H9 (cell line): ENCODE measurements around the gene SWSAP1. TPM values are rescaled to one million over a fixed set of nuclear protein-coding genes. Genes with fewer than 3 reads are reported as not detected.

Experiments
- DNase-seq: peaks from one replicate; pipeline ENCODE4 v3.0.0-alpha.2; 2017
- H2AFZ ChIP-seq: one replicate; pipeline ENCODE4 v1.6.1; 2013; ENCODE audit warnings: mild to moderate bottlenecking, low read length, control low read depth, moderate library complexity
- H2AK5ac ChIP-seq: 2 replicates; pipeline ENCODE4 v1.6.1; 2013; ENCODE audit warnings: low read length, control low read depth, mixed read lengths; ENCODE audit not compliant: insufficient read length
- H2BK120ac ChIP-seq: one replicate; pipeline ENCODE4 v1.6.1; 2013; ENCODE audit warnings: low read depth, mild to moderate bottlenecking, low read length, control low read depth, inconsistent platforms; ENCODE audit not compliant: poor library complexity, severe bottlenecking
- H2BK12ac ChIP-seq: 2 replicates; pipeline ENCODE4 v1.6.1; 2013; ENCODE audit warnings: low read length, control low read depth, mixed read lengths, low read depth; ENCODE audit not compliant: insufficient read length
- H2BK15ac ChIP-seq: 2 replicates; pipeline ENCODE4 v1.6.1; 2013; ENCODE audit warnings: low read depth, low read length, control low read depth
- H2BK20ac ChIP-seq: one replicate; pipeline ENCODE4 v1.6.1; 2013; ENCODE audit warnings: low read depth, mild to moderate bottlenecking, low read length, control low read depth, inconsistent platforms; ENCODE audit not compliant: poor library complexity, severe bottlenecking
- H2BK5ac ChIP-seq: 2 replicates; pipeline ENCODE4 v1.6.1; 2013; ENCODE audit warnings: low read length, control low read depth, mixed read lengths; ENCODE audit not compliant: insufficient read length
- H3K14ac ChIP-seq: 2 replicates; pipeline ENCODE4 v1.6.1; 2013; ENCODE audit warnings: low read length, control low read depth; ENCODE audit not compliant: insufficient read depth
- H3K18ac ChIP-seq: 2 replicates; pipeline ENCODE4 v1.6.1; 2013; ENCODE audit warnings: low read depth, mild to moderate bottlenecking, mixed read lengths, low read length, control low read depth; ENCODE audit not compliant: insufficient read length
- H3K23ac ChIP-seq: 2 replicates; pipeline ENCODE4 v1.6.1; 2013; ENCODE audit warnings: low read length, control low read depth, mixed read lengths, low read depth; ENCODE audit not compliant: insufficient read length
- H3K23me2 ChIP-seq: 2 replicates; pipeline ENCODE4 v1.6.1; 2013; ENCODE audit warnings: low read depth, mild to moderate bottlenecking, mixed read lengths, low read length, control low read depth; ENCODE audit not compliant: insufficient read length, poor library complexity, severe bottlenecking
- H3K27ac ChIP-seq: 2 replicates; pipeline ENCODE4 v1.5.1; 2013; ENCODE audit warnings: low read length, control low read depth, mixed read lengths, low read depth; ENCODE audit not compliant: insufficient read length
- H3K27me3 ChIP-seq: 2 replicates; pipeline ENCODE4 v1.6.1; 2013; ENCODE audit warnings: low read length, control low read depth, inconsistent platforms; ENCODE audit not compliant: insufficient read depth
- H3K4ac ChIP-seq: 2 replicates; pipeline ENCODE4 v1.6.1; 2013; ENCODE audit warnings: low read depth, mild to moderate bottlenecking, control low read depth, inconsistent platforms, low read length, moderate library complexity
- H3K4me1 ChIP-seq: 2 replicates; pipeline ENCODE4 v1.6.1; 2013; ENCODE audit warnings: low read length, control low read depth, inconsistent platforms; ENCODE audit not compliant: insufficient read depth
- H3K4me2 ChIP-seq: 2 replicates; pipeline ENCODE4 v1.6.1; 2013; ENCODE audit warnings: low read length, control low read depth, mixed read lengths; ENCODE audit not compliant: insufficient read length, insufficient read depth
- H3K56ac ChIP-seq: 2 replicates; pipeline ENCODE4 v1.6.1; 2013; ENCODE audit warnings: low read depth, mild to moderate bottlenecking, mixed read lengths, low read length, control low read depth; ENCODE audit not compliant: insufficient read length
- H3K79me1 ChIP-seq: 2 replicates; pipeline ENCODE4 v1.6.1; 2013; ENCODE audit warnings: low read depth, mild to moderate bottlenecking, moderate library complexity, low read length, control low read depth, inconsistent platforms; ENCODE audit not compliant: insufficient read depth, poor library complexity, severe bottlenecking
- H3K79me2 ChIP-seq: 2 replicates; pipeline ENCODE4 v1.6.1; 2013; ENCODE audit warnings: low read length, control low read depth, inconsistent platforms; ENCODE audit not compliant: insufficient read depth
- H3K9ac ChIP-seq: 2 replicates; pipeline ENCODE4 v1.6.1; 2013; ENCODE audit warnings: low read length, control low read depth, mixed read lengths; ENCODE audit not compliant: insufficient read length; ENCODE audit errors: extremely low read depth
- H3K9me3 ChIP-seq: one replicate; pipeline ENCODE4 v1.6.1; 2013; ENCODE audit warnings: low read depth, low read length, inconsistent platforms; ENCODE audit not compliant: control insufficient read depth
- H3T11ph ChIP-seq: one replicate; pipeline ENCODE4 v1.6.1; 2013; ENCODE audit warnings: mild to moderate bottlenecking, low read length, control low read depth, inconsistent platforms
- H4K20me1 ChIP-seq: one replicate; pipeline ENCODE4 v1.6.1; 2013; ENCODE audit not compliant: control insufficient read depth, insufficient read length, insufficient read depth
- H4K5ac ChIP-seq: 2 replicates; pipeline ENCODE4 v1.6.1; 2013; ENCODE audit warnings: low read depth, mild to moderate bottlenecking, mixed read lengths, low read length, control low read depth; ENCODE audit not compliant: insufficient read length
- H4K8ac ChIP-seq: replicated peaks from 2 replicates; pipeline ENCODE4 v1.6.1; 2013; ENCODE audit warnings: low read length, control low read depth, mixed read lengths, low read depth; ENCODE audit not compliant: insufficient read length
- H4K91ac ChIP-seq: 2 replicates; pipeline ENCODE4 v1.6.1; 2013; ENCODE audit warnings: low read depth, mild to moderate bottlenecking, moderate library complexity, mixed read lengths, low read length, control low read depth; ENCODE audit not compliant: insufficient read length
- H3K27ac Mint-ChIP-seq, 3 experiments: 2 replicates in 2 of 3; 3 replicates in 1 of 3; pipeline ENCODE4 v1.8.0; 2020 to 2021; ENCODE audit warnings: mixed read lengths in 3 of 3, mild to moderate bottlenecking in 1 of 3, moderate library complexity in 1 of 3
- H3K27me3 Mint-ChIP-seq: 2 replicates; pipeline ENCODE4 v1.8.0; 2021; ENCODE audit warnings: low read depth, mild to moderate bottlenecking, moderate library complexity, mixed read lengths
- H3K36me3 Mint-ChIP-seq, 3 experiments: 2 replicates in 2 of 3; 3 replicates in 1 of 3; pipeline ENCODE4 v1.8.0; 2020 to 2021; ENCODE audit warnings: low read depth in 3 of 3, mixed read lengths in 3 of 3; ENCODE audit not compliant: insufficient read depth in 1 of 3
- H3K4me1 Mint-ChIP-seq, 2 experiments: 2 replicates each; pipeline ENCODE4 v1.8.0; 2020; ENCODE audit warnings: mixed read lengths in 2 of 2
- H3K4me3 Mint-ChIP-seq, 2 experiments: 2 replicates in 1 of 2; 3 replicates in 1 of 2; pipeline ENCODE4 v1.8.0; 2020 to 2021; ENCODE audit warnings: mild to moderate bottlenecking in 2 of 2, mixed read lengths in 2 of 2, moderate library complexity in 1 of 2
- H3K9me3 Mint-ChIP-seq, 2 experiments: 2 replicates in 1 of 2; 3 replicates in 1 of 2; pipeline ENCODE4 v1.8.0; 2020; ENCODE audit warnings: mild to moderate bottlenecking in 2 of 2, mixed read lengths in 2 of 2, moderate library complexity in 1 of 2
- CTCF ChIP-seq: fragments of 200-600 bp; sonication (generic); conservative IDR thresholded peaks from 3 replicates; pipeline ENCODE4 v1.8.0; 2021; ENCODE audit warnings: antibody characterized with exemption, mild to moderate bottlenecking
- WGBS: extraction: QIAGEN DNeasy Blood & Tissue Kit; methylation state at CpG from one replicate; pipeline ENCODE4 v1.1.7; 2013; ENCODE audit warnings: missing lambda C conversion rate, low lambda C conversion rate, mixed read lengths; ENCODE audit not compliant: insufficient read length; ENCODE audit errors: extremely low coverage; 5-methylcytosine and 5-hydroxymethylcytosine counted together
- total RNA-seq: library from RNA; stranded (reverse); gene quantifications from 2 replicates; pipeline ENCODE4 v1.2.1, GENCODE V29; 2021

Gene SWSAP1
- total RNA-seq, 1 experiment from 2014 or later = 3.8 TPM

- no peaks in the 10 kb centered on the region; a peak in 2 of 5 replicates for H3K9me3 Mint-ChIP-seq
- Histone ChIP-seq H2BK120ac (no peak overlapping the region), H3K27ac (no peak overlapping the region), H2BK5ac (no peak overlapping the region), H4K20me1 (no peaks in the 10 kb centered on the region), H3K23me2 (peaks cover 25% of the 10 kb centered on the region), H2AK5ac (no peak overlapping the region), H3K56ac (no peak overlapping the region), H2BK20ac (no peak overlapping the region), H3K18ac (no peak overlapping the region), H3K27me3 (no peaks in the 10 kb centered on the region; the same call in 1 of the 2 replicates), H3K9ac (no peak overlapping the region), H3K23ac (no peak overlapping the region), H3K14ac (no peak overlapping the region; the same call in 1 of the 2 replicates), H2BK12ac (no peak overlapping the region), H4K5ac (no peak overlapping the region), H3T11ph (no peak overlapping the region), H3K4me2 (no peak overlapping the region), H3K79me2 (no peaks in the 10 kb centered on the region), H4K91ac (no peak overlapping the region), H3K4ac (no peak overlapping the region), H3K4me1 (no peaks in the 10 kb centered on the region), H2AFZ (no peak overlapping the region), H3K79me1 (no peaks in the 10 kb centered on the region), H4K8ac (no peak overlapping the region), H2BK15ac (no peak overlapping the region), H3K9me3 (no peaks in the 10 kb centered on the region)
- H3K4me1 Mint-ChIP-seq = peaks cover 20 to 26% of the 10 kb centered on the region in 2 experiments
- H3K36me3 Mint-ChIP-seq = no peaks in the 10 kb centered on the region
- H3K27ac Mint-ChIP-seq = no peak overlapping the region
- H3K4me3 Mint-ChIP-seq = no peak overlapping the region
- WGBS = no CpG with 5 or more reads among the region's 22 CpGs
- H3K27me3 Mint-ChIP-seq = peaks cover 27% of the 10 kb centered on the region
- no peak for TF ChIP-seq CTCF
- peak; percentile 43 for DNase-seq
These were observed 49.3 kb downstream of the SWSAP1 start for GRCh38 chr19:11423791-11424181.

Other genes starting within 250 kb of the SWSAP1 start
- 50.8 and 51.5 TPM in 2 replicates for gene SPC24, start 218.9 kb upstream of the SWSAP1 start, total RNA-seq
- 42.0 and 44.0 TPM in 2 replicates for gene KANK2, start 177.1 kb upstream of the SWSAP1 start, total RNA-seq
- not detected in 2 replicates for gene ANGPTL8, start 135.0 kb upstream of the SWSAP1 start, total RNA-seq
- gene DOCK6, start 112.1 kb upstream of the SWSAP1 start, total RNA-seq = 57.9 and 59.4 TPM in 2 replicates
- gene TSPAN16, start 78.5 kb upstream of the SWSAP1 start, total RNA-seq = not detected in 2 replicates
- 29.4 and 32.8 TPM in 2 replicates for gene RAB3D, start 35.0 kb upstream of the SWSAP1 start, total RNA-seq
- 69.7 and 73.1 TPM in 2 replicates for gene TMEM205, start 28.4 kb upstream of the SWSAP1 start, total RNA-seq
- gene CCDC159, start 28.1 kb upstream of the SWSAP1 start, total RNA-seq = 5.7 and 5.8 TPM in 2 replicates
- gene PLPPR2, start 19.2 kb upstream of the SWSAP1 start, total RNA-seq = 6.1 and 8.0 TPM in 2 replicates
- gene EPOR, start 9.6 kb downstream of the SWSAP1 start, total RNA-seq = 8.9 and 9.3 TPM in 2 replicates
- 58.5 and 65.9 TPM in 2 replicates for gene RGL3, start 44.6 kb downstream of the SWSAP1 start, total RNA-seq
- gene ODAD3, start 60.5 kb downstream of the SWSAP1 start, total RNA-seq = 2.2 and 2.5 TPM in 2 replicates
- gene PRKCSH, start 61.0 kb downstream of the SWSAP1 start, total RNA-seq = 431 and 437 TPM in 2 replicates
- gene ELAVL3, start 106.4 kb downstream of the SWSAP1 start, total RNA-seq = 1.2 and 1.4 TPM in 2 replicates
- gene ZNF653, start 131.2 kb downstream of the SWSAP1 start, total RNA-seq = 9.1 and 11.6 TPM in 2 replicates
- gene ECSIT, start 154.5 kb downstream of the SWSAP1 start, total RNA-seq = 40.0 and 42.4 TPM in 2 replicates
- 15.7 and 17.9 TPM in 2 replicates for gene CNN1, start 164.2 kb downstream of the SWSAP1 start, total RNA-seq
- gene ELOF1, start 184.6 kb downstream of the SWSAP1 start, total RNA-seq = 84.9 and 88.6 TPM in 2 replicates
- 2.3 and 4.0 TPM in 2 replicates for gene ACP5, start 203.0 kb downstream of the SWSAP1 start, total RNA-seq
- gene ZNF627, start 222.8 kb downstream of the SWSAP1 start, total RNA-seq = 12.2 and 12.8 TPM in 2 replicates